Dermis blood vessel endothelial cell (primary cell): ENCODE results near the gene PHC2. TPM values are rescaled to one million over a fixed set of nuclear protein-coding genes. Genes with fewer than 3 reads are reported as not detected.

Source experiments
- DNase-seq: peaks from one replicate; pipeline ENCODE4 v3.0.0; 2010
- total RNA-seq: library from RNA; depleted of rRNA; stranded (reverse); fragments of >200 nt; gene quantifications from 2 replicates; pipeline ENCODE4 v1.2.3, GENCODE V29; 2014

PHC2 gene
- total RNA-seq, 1 donor from 2014 or later, result 88.5 TPM

DNA sequence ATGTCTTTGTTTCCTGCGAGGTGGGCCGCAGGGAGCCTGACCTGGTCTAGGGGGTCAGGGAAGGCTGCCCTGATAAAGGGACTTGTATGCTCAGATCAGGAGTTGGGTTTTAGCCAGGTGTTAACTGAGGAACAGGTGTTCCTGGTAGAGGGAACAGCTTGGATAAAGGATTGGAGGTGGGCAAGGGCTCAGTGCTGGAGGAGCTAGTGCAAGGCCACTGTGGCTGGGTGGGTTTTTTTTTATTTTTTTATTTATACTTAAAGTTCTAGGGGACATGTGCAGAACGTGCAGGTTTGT, 141.1 kb downstream of the PHC2 start:
- DNase-seq, result no peak

DNA sequence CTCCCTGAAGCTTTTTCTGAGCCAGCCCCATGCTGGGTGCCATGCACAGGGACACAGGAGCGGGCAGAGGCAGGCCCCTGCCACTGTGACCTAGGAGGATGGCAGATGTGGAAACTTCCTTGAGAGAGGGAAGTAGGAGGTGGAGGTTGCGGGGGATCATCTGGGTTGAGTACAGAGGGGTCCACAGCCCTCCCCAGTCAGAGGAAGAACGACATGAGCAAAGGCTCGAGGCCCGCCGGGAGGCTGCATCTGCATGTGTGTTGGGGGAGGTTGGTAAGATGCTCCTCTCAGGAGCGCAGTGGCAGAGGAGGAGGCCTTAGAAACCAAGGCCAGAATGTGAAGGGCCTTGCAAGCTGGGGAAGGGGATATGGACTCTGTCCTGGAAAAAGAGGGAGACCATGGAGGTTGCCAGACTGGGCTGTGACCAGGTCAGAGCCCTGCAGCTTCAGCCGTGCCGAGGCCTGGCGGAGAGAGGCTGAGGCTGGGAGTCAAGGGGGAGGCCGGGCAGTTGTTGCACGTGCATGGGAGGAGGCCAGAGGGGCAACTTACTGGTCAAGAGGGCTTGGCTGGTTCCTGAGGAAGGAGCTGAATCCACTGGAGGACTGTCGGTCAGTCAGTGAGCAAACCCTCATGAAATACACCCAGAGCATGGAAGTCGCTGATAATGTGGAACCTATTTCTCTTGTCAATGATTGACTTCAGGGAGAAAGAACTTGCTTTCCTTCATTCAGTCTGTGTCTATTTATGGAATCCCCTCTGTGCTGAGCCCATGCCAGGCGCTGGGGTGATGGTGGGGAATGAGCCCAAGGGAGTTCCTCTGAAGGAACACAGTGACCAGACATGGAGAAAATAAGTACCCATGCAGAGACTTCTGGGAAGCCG, 141.7 kb downstream of the PHC2 start:
- DNase-seq, result no peak

DNA sequence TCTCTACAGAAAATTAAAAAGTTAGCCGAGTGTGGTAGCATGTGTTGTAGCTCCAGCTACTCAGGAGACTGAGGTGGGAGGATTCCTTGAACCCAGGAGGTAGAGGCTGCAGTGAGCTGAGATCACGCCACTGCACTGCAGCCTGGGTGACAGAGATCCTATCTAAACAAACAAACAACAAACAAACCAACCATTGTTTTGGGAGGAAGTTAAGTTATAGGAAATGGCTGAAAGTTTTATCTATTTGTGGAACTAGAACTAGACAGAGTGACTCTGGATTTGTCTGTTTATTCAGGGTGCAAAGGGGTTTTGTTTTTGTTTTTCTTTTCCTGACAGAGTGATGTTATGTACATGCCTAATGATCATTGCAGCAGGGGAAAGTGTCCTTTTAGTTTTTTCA, 143.6 kb downstream of the PHC2 start:
- no peak for DNase-seq

GRCh38 chr1:33286451-33287185, 144.3 kb downstream of the PHC2 start:
- no peak for DNase-seq

GRCh38 chr1:33284049-33284448, 146.8 kb downstream of the PHC2 start:
- DNase-seq, result no peak

DNA sequence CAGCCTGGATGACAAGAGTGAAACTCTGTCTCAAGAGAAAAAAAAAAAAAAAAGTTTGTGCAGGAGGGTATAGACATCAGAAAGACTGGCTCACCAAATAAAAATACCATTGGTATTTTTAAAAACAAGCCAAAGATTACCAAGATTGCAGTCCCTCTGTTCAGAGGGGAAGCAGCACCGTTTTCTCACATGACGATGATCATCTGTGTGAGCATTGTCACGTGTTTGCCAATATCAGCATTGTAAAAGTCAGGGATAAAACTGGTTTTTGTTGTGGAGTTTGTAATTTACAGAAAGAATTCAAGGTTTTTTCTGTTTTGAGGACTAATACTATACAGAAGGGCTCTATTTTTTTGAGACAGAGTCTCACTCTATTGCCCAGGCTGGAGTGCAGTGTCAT, 148.1 kb downstream of the PHC2 start:
- no peak for DNase-seq

DNA sequence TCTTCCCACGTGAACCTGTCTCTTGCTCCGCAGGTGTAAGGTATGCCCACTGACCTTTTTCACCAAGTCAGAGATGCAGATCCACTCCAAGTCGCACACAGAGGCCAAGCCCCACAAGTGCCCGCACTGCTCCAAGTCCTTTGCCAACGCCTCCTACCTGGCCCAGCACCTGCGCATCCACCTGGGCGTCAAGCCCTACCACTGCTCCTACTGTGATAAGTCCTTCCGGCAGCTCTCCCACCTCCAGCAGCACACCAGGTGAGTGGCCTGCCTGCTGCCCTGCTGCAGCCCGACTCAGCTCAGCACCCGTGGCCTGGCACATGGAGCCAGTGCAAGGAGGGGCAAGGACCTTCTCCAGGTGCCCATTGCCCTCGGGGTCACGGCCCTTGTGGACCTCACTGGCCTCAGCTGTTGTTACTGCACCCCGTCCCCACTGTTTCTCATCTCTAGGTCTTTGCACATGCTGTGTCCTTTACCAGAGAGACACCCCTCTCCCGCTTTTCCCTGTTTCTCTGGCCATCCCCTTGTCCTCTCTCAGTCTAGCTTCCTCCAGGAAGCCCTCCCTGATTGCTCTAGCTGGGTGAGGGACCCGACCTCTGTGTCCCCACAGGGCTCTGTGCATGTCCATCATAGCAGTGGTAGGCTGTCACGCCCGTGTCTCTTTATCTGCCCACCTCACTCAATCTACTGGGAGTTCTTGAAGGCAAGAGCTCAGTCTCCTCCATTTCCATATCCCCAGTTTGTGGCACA, 149.2 kb downstream of the PHC2 start:
- DNase-seq, result no peak

DNA sequence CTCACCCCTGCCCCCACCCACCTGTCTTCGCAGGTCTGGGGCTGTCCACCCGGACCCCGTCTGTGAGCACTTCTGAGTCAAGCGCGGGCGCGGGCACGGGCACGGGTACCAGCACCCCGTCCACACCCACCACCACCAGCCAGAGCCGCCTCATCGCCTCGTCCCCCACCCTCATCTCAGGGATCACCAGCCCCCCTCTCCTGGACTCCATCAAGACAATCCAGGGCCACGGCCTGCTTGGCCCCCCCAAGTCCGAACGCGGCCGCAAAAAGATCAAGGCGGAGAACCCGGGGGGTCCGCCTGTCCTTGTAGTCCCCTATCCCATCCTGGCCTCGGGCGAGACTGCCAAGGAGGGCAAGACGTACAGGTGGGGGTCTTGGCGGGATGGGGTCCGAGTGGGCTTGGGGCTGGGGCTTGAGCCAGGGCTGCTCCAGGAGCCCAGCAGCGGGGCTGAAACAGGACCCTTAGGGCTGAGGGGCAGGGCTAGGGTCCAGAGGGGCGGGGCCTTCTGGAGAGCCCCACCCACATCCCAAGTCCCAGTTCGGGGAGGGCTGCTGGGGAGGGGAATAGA, 150.7 kb downstream of the PHC2 start:
- no peak for DNase-seq

- no peak for DNase-seq
Measured at GRCh38 chr1:33277488-33278084, 153.3 kb downstream of the PHC2 start.

DNA sequence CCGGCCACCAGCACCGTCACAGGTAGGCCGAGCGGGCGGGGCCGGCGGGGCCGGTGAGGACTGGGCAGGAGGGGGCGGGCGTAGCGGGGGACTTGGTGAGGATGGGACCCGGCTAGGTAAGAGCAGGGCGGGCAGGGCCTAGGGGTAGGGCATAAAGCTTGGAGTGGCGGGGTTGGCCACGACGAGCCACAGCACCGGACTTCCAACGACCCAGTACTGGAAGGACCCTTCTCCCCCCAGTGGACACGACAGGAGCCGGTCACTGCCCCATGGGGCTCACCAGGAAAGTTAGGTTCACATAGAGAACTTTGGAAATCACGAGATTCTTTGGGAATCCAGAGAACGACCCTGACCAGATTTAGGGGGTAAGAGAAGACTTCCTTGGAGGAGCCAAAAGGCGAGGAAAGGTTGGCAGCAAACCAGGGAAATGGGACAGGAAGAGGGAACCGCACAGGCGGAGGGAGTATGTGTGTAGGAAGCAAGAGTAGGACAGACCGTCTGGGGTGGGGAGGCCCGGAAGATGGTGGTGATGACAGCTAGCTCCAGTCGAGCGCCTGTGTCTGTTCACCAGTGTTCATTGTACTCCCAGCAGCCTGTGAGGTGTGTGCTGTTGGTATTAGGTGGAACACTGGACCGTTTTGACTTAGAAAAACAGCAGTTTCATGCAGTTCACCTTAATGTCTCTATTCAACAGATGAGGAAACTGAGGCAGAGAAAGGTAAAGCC, 154.2 kb downstream of the PHC2 start:
- DNase-seq, result no peak

GRCh38 chr1:33275706-33276572, 155.0 kb downstream of the PHC2 start:
- DNase-seq, result no peak

GRCh38 chr1:33275195-33275594, 155.7 kb downstream of the PHC2 start:
- DNase-seq, result no peak

GRCh38 chr1:33274446-33274845, 156.4 kb downstream of the PHC2 start:
- no peak for DNase-seq

DNA sequence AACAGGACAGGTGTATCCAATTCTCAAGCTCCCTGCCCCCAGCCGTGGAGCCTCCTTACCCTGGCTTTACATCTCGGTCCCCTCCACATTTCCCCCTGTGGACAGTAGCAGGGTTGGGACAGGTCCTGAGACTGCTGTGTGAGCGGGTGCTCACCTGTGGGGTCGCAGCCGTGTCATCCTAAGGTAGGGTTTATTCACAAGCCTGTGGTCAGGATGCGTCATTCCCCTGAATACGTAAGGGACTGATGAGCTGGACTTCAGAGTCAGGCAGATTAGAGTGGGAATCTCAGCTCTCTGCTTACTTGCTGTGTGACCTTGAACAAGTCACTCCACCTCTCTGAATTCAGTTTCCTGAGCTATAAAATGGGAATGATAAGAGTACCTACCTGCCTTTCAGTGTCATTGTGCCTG, 156.9 kb downstream of the PHC2 start:
- no peak for DNase-seq

Other genes with a start within 250 kb of the PHC2 start
- 2.6 and 4.6 TPM in 2 replicates for gene TRIM62, start 249.1 kb downstream of the PHC2 start, total RNA-seq
- gene ZNF362, start 174.6 kb downstream of the PHC2 start, total RNA-seq, result 3.2 and 10.2 TPM in 2 replicates
- gene A3GALT2, start 110.0 kb downstream of the PHC2 start, total RNA-seq, result not detected in 2 replicates
- 10.6 and 16.2 TPM in 2 replicates for gene ZSCAN20, start 41.5 kb upstream of the PHC2 start, total RNA-seq